OCI-LY3 (cell line): ENCODE results near the gene CCDC74B.
"Not testable (repeated sequence)": the region's sequence is repeated elsewhere in the genome, so short reads cannot be mapped to it uniquely, and the experiment has no call there.

Experiments used
- CTCF ChIP-seq: fragments of 200-600, 300-600 bp; sonication (generic); IDR thresholded peaks from 2 replicates; pipeline ENCODE4 v1.5.1; 2014; ENCODE audit warnings: antibody characterized with exemption, low read length, low read depth
- EZH2phosphoT487 ChIP-seq: fragments of 200-600 bp; shearing (Covaris generic); IDR thresholded peaks from 2 replicates; pipeline ENCODE4 v1.6.1; 2018; ENCODE audit warnings: antibody characterized with exemption, mixed run types, low read depth

- not testable (repeated sequence) for TF ChIP-seq CTCF, EZH2phosphoT487
Measured at GRCh38 chr2:130193824-130194223, 48.9 kb upstream of the CCDC74B start.
